Liver (tissue), 9 donors: Measurements from ENCODE around the gene TOX2. TPM values are rescaled to one million over a fixed set of nuclear protein-coding genes. Genes with fewer than 3 reads are reported as not detected.

Source experiments
- DNase-seq: peaks from one replicate; pipeline ENCODE4 v3.0.0-alpha.2; 2017; ENCODE audit warnings: low spot score
- H3K27ac ChIP-seq, 2 donors: one replicate each; pipeline ENCODE4 v1.7.0; 2013; ENCODE audit warnings: inconsistent platforms in 2 of 2, low read length in 2 of 2, control low read depth in 1 of 2, low read depth in 1 of 2, mild to moderate bottlenecking in 1 of 2
- H3K27me3 ChIP-seq, 4 donors: one replicate each; pipeline versions ENCODE4 v1.6.1 to v1.7.0; 2013; ENCODE audit warnings: low read length in 3 of 4, inconsistent platforms in 1 of 4, mild to moderate bottlenecking in 1 of 4, moderate library complexity in 1 of 4; ENCODE audit not compliant: control insufficient read depth in 4 of 4, insufficient read depth in 4 of 4
- H3K36me3 ChIP-seq, 4 donors: one replicate each; pipeline versions ENCODE4 v1.6.1 to v1.7.0; 2013; ENCODE audit warnings: low read length in 3 of 4, mild to moderate bottlenecking in 3 of 4, low read depth in 1 of 4, moderate library complexity in 1 of 4; ENCODE audit not compliant: control insufficient read depth in 4 of 4, insufficient read depth in 3 of 4
- H3K4me1 ChIP-seq, 4 donors: one replicate each; pipeline versions ENCODE4 v1.6.1 to v1.7.0; 2013; ENCODE audit warnings: low read length in 3 of 4, mild to moderate bottlenecking in 3 of 4, moderate library complexity in 1 of 4; ENCODE audit not compliant: control insufficient read depth in 4 of 4, insufficient read depth in 4 of 4
- H3K4me3 ChIP-seq, 3 donors: one replicate each; pipeline versions ENCODE4 v1.6.1 to v1.7.0; 2013; ENCODE audit warnings: low read length in 3 of 3, control low read depth in 1 of 3, low read depth in 1 of 3, mild to moderate bottlenecking in 1 of 3
- H3K9ac ChIP-seq, 2 donors: one replicate each; pipeline ENCODE4 v1.7.0; 2013; ENCODE audit warnings: low read length in 2 of 2, mild to moderate bottlenecking in 2 of 2, moderate library complexity in 2 of 2, control low read depth in 1 of 2, low read depth in 1 of 2
- H3K9me3 ChIP-seq, 4 donors: one replicate each; pipeline versions ENCODE4 v1.6.1 to v1.7.0; 2013; ENCODE audit warnings: low read length in 3 of 4; ENCODE audit not compliant: control insufficient read depth in 4 of 4
- ATF3 ChIP-seq: IDR thresholded peaks from 2 replicates; pipeline ENCODE4 v1.6.1; 2016; ENCODE audit warnings: antibody characterized with exemption
- CTCF ChIP-seq: fragments of 150-350 bp; IDR thresholded peaks from 2 replicates; pipeline ENCODE4 v1.5.1; 2017; ENCODE audit warnings: improper control_type of control experiment, low read depth, low read length; ENCODE audit not compliant: missing input control
- EGR1 ChIP-seq, 2 donors: IDR thresholded peaks; 2 replicates each; pipeline ENCODE4 v1.6.1; 2016 to 2018; ENCODE audit warnings: antibody characterized with exemption in 2 of 2, low read depth in 2 of 2
- FOXA1 ChIP-seq: IDR thresholded peaks from 2 replicates; pipeline ENCODE4 v1.6.1; 2016; ENCODE audit warnings: antibody characterized with exemption
- FOXA2 ChIP-seq: IDR thresholded peaks from 2 replicates; pipeline ENCODE4 v1.6.1; 2016; ENCODE audit warnings: antibody characterized with exemption
- GABPA ChIP-seq, 2 donors: IDR thresholded peaks in 1 of 2; conservative IDR thresholded peaks in 1 of 2; 2 replicates each; pipeline ENCODE4 v1.6.1; 2016; ENCODE audit warnings: antibody characterized with exemption in 2 of 2, mild to moderate bottlenecking in 1 of 2, moderate library complexity in 1 of 2
- HNF4A ChIP-seq, 2 donors: conservative IDR thresholded peaks; 2 replicates each; pipeline ENCODE4 v1.6.1; 2016; ENCODE audit warnings: antibody characterized with exemption in 2 of 2, mild to moderate bottlenecking in 2 of 2
- HNF4G ChIP-seq: IDR thresholded peaks from 2 replicates; pipeline ENCODE4 v1.6.1; 2016; ENCODE audit warnings: antibody characterized with exemption
- JUND ChIP-seq, 2 donors: IDR thresholded peaks; 2 replicates each; pipeline ENCODE4 v1.6.1; 2016; ENCODE audit warnings: antibody characterized with exemption in 2 of 2
- MAX ChIP-seq: IDR thresholded peaks from 2 replicates; pipeline ENCODE4 v1.6.1; 2016; ENCODE audit warnings: antibody characterized with exemption
- NR2F2 ChIP-seq: IDR thresholded peaks from 2 replicates; pipeline ENCODE4 v1.6.1; 2016; ENCODE audit warnings: antibody characterized with exemption
- RAD21 ChIP-seq, 2 donors: IDR thresholded peaks; 2 replicates each; pipeline ENCODE4 v1.6.1; 2016; ENCODE audit warnings: antibody characterized with exemption in 2 of 2, mild to moderate bottlenecking in 2 of 2
- REST ChIP-seq: IDR thresholded peaks from 2 replicates; pipeline ENCODE4 v1.6.1; 2016; ENCODE audit warnings: antibody characterized with exemption, mild to moderate bottlenecking
- RXRA ChIP-seq, 2 donors: IDR thresholded peaks; 2 replicates each; pipeline ENCODE4 v1.6.1; 2017 to 2018; ENCODE audit warnings: antibody characterized with exemption in 2 of 2, mild to moderate bottlenecking in 1 of 2
- SP1 ChIP-seq: IDR thresholded peaks from 2 replicates; pipeline ENCODE4 v1.6.1; 2018; ENCODE audit warnings: antibody characterized with exemption, mild to moderate bottlenecking
- TAF1 ChIP-seq: conservative IDR thresholded peaks from 2 replicates; pipeline ENCODE4 v1.6.1; 2016; ENCODE audit warnings: antibody characterized with exemption, mild to moderate bottlenecking
- YY1 ChIP-seq: IDR thresholded peaks from 2 replicates; pipeline ENCODE4 v1.6.1; 2016; ENCODE audit warnings: antibody characterized with exemption, mild to moderate bottlenecking
- ZBTB33 ChIP-seq: IDR thresholded peaks from 2 replicates; pipeline ENCODE4 v1.6.1; 2016; ENCODE audit warnings: antibody characterized with exemption
- WGBS: extraction: QIAGEN DNeasy Blood & Tissue Kit; methylation state at CpG from one replicate; pipeline ENCODE4 v1.1.7; 2013; 5-methylcytosine and 5-hydroxymethylcytosine counted together
- polyA plus RNA-seq, 2 donors: library from polyadenylated mRNA; stranded (reverse) in 1 of 2; unstranded in 1 of 2; fragments of 200-250 nt in 1 of 2; fragments of >200 nt in 1 of 2; fragmentation: Nextera tagmentation in 1 of 2; extraction: Ambion mirVana in 1 of 2; gene quantifications; one replicate each; pipeline versions ENCODE4 v1.2.1 to v1.2.3, GENCODE V29; 2013 to 2015
- total RNA-seq, 2 donors: library from RNA; depleted of rRNA; stranded (reverse); fragments of >200 nt; gene quantifications; one replicate each; pipeline ENCODE4 v1.2.3, GENCODE V29; 2014
- donor health status: healthy.
- donor health status: healthy.
- donor health status: healthy.
- donor health status: healthy.
- donor health status: healthy.

Gene TOX2
- total and polyA plus RNA-seq, 4 donors = 0.33 to 2.7 (median 1.4) TPM

GRCh38 chr20:43949741-43950618 is 35.3 kb downstream of the TOX2 start:
- H3K4me3 ChIP-seq = no peak overlapping the region
- 67% methylated on average over 18 of the region's 18 CpGs for WGBS
- no peaks in the 10 kb centered on the region for H3K36me3 ChIP-seq
- peaks cover 0 to 6% (median 3%) of the 10 kb centered on the region in 4 donors for H3K4me1 ChIP-seq
- H3K9me3 ChIP-seq = no peaks in the 10 kb centered on the region
- H3K9ac ChIP-seq = no peak overlapping the region
- no peaks in the 10 kb centered on the region for H3K27me3 ChIP-seq
- TF ChIP-seq ATF3 = no peak
- no peak for TF ChIP-seq FOXA1
- no peak for TF ChIP-seq ZBTB33
- TF ChIP-seq HNF4A (conservative IDR thresholded peaks at IDR 0.05) = no peak
- TF ChIP-seq JUND (IDR thresholded peaks at IDR 0.05) = no peak
- no peak for TF ChIP-seq YY1
- TF ChIP-seq CTCF = no peak
- no peak for TF ChIP-seq NR2F2
- no peak for TF ChIP-seq RAD21 (IDR thresholded peaks at IDR 0.05)
- TF ChIP-seq HNF4G = no peak
- TF ChIP-seq FOXA2 = no peak
- TF ChIP-seq GABPA (IDR thresholded peaks at IDR 0.05 in 1 of 2, conservative IDR thresholded peaks at IDR 0.05 in 1 of 2) = no peak
- TF ChIP-seq TAF1 = no peak
- TF ChIP-seq MAX = no peak
- TF ChIP-seq SP1 = no peak
- no peak for TF ChIP-seq EGR1 (IDR thresholded peaks at IDR 0.05; ENCODE audit: low read depth in 2 of 2)
- no peak for TF ChIP-seq REST
- TF ChIP-seq RXRA (IDR thresholded peaks at IDR 0.05) = no peak
- H3K27ac ChIP-seq = no peak overlapping the region
- no peak for DNase-seq
